ENCODE results near the gene KLF18. TPM values are rescaled to one million over a fixed set of nuclear protein-coding genes. Genes with fewer than 3 reads are reported as not detected.
"Not testable (repeated sequence)": the region's sequence is repeated elsewhere in the genome, so short reads cannot be mapped to it uniquely, and the experiment has no call there.

KLF18 gene
- total RNA-seq, 1 experiment from 2014 or later = not detected

GRCh38 chr1:44144962-44145756 is 3.7 kb upstream of the KLF18 start:
- H3K9me2 ChIP-seq (replicated peaks; ENCODE audit: low read length) = no peaks in the 10 kb centered on the region
- H3K79me2 ChIP-seq (ENCODE audit: low read length) = no peaks in the 10 kb centered on the region
- peaks cover 16% of the 10 kb centered on the region for H3K9me3 ChIP-seq (ENCODE audit: low read length)
- intact Hi-C loops (cut with micrococcal nuclease) = no loop called here
- no peak overlapping the region for H2AFZ ChIP-seq (ENCODE audit: low read length)
- H3K36me3 ChIP-seq (ENCODE audit: low read depth, low read length) = no peaks in the 10 kb centered on the region
- TF ChIP-seq EZH2 (IDR thresholded peaks at IDR 0.05; ENCODE audit: low read length, unreplicated experiment) (no peak), CTCF (conservative IDR thresholded peaks at IDR 0.05; ENCODE audit: low read depth, low read length) (no peak), EZH2phosphoT487 (IDR thresholded peaks at IDR 0.05; ENCODE audit: borderline replicate concordance, low read length) (no peak)
- H3K9ac ChIP-seq (ENCODE audit: low read length) = no peak overlapping the region
- DNase-seq (no peak), ATAC-seq (no peak)
- ChIA-PET CTCF (no interaction called here), POLR2A (ENCODE audit: unreplicated experiment) (no interaction called here)
- H3K4me2 ChIP-seq (ENCODE audit: low read length) = no peak overlapping the region
- H3K27ac ChIP-seq (ENCODE audit: low read length) = no peak overlapping the region
- no peaks in the 10 kb centered on the region for H3K27me3 ChIP-seq (ENCODE audit: low read length)
- H3F3A ChIP-seq (ENCODE audit: low read length, unreplicated experiment) = no peaks in the 10 kb centered on the region
- no peaks in the 10 kb centered on the region for H3K4me1 ChIP-seq (ENCODE audit: insufficient read depth, low read length)
- no peak overlapping the region for H3K4me3 ChIP-seq (ENCODE audit: low read length)
- no peaks in the 10 kb centered on the region for H4K20me1 ChIP-seq (ENCODE audit: low read length)
- BruUV-seq (replicated peaks) = no TSS peak

- H3K9me3 ChIP-seq (ENCODE audit: low read length); H3K27ac ChIP-seq (ENCODE audit: low read length); POLR2A ChIA-PET (ENCODE audit: unreplicated experiment); H3F3A ChIP-seq (ENCODE audit: low read length, unreplicated experiment); H3K4me1 ChIP-seq (ENCODE audit: insufficient read depth, low read length); intact Hi-C loops (cut with micrococcal nuclease); H2AFZ ChIP-seq (ENCODE audit: low read length); H3K9me2 ChIP-seq (replicated peaks; ENCODE audit: low read length); H3K4me2 ChIP-seq (ENCODE audit: low read length); BruUV-seq (replicated peaks); H3K4me3 ChIP-seq (ENCODE audit: low read length); CTCF ChIA-PET; H4K20me1 ChIP-seq (ENCODE audit: low read length); H3K27me3 ChIP-seq (ENCODE audit: low read length); DNase-seq; H3K79me2 ChIP-seq (ENCODE audit: low read length); H3K9ac ChIP-seq (ENCODE audit: low read length); H3K36me3 ChIP-seq (ENCODE audit: low read depth, low read length); ATAC-seq: not testable (repeated sequence)
Observed at GRCh38 chr1:44139565-44139964, 1.9 kb downstream of the KLF18 start.

GRCh38 chr1:44138239-44138638 is 3.2 kb downstream of the KLF18 start:
- Histone ChIP-seq H3K79me2 (ENCODE audit: low read length) (no peaks in the 10 kb centered on the region), H3K4me2 (ENCODE audit: low read length) (no peak overlapping the region), H3K27ac (ENCODE audit: low read length) (no peak overlapping the region), H3F3A (ENCODE audit: low read length, unreplicated experiment) (no peaks in the 10 kb centered on the region), H3K9ac (ENCODE audit: low read length) (no peak overlapping the region), H4K20me1 (ENCODE audit: low read length) (no peaks in the 10 kb centered on the region), H2AFZ (ENCODE audit: low read length) (no peak overlapping the region), H3K4me3 (ENCODE audit: low read length) (no peak overlapping the region), H3K9me2 (replicated peaks; ENCODE audit: low read length) (no peaks in the 10 kb centered on the region), H3K4me1 (ENCODE audit: insufficient read depth, low read length) (no peaks in the 10 kb centered on the region), H3K9me3 (ENCODE audit: low read length) (no peaks in the 10 kb centered on the region), H3K36me3 (ENCODE audit: low read depth, low read length) (no peaks in the 10 kb centered on the region), H3K27me3 (ENCODE audit: low read length) (no peaks in the 10 kb centered on the region)
- TF ChIP-seq EZH2 (IDR thresholded peaks at IDR 0.05; ENCODE audit: low read length, unreplicated experiment) (no peak), CTCF (conservative IDR thresholded peaks at IDR 0.05; ENCODE audit: low read depth, low read length) (no peak), EZH2phosphoT487 (IDR thresholded peaks at IDR 0.05; ENCODE audit: borderline replicate concordance, low read length) (no peak)
- ChIA-PET POLR2A (ENCODE audit: unreplicated experiment) (no interaction called here), CTCF (no interaction called here)
- ATAC-seq (no peak), DNase-seq (no peak)
- intact Hi-C loops (cut with micrococcal nuclease) = no loop called here
- BruUV-seq (replicated peaks) = no TSS peak
